Endothelial cell (in vitro differentiated cells): ENCODE measurements around the gene CPNE9. TPM values are rescaled to one million over a fixed set of nuclear protein-coding genes. Genes with fewer than 3 reads are reported as not detected.

ENCODE experiments used
- DNase-seq: peaks from one replicate; pipeline ENCODE4 v3.0.0; 2021; ENCODE audit warnings: low spot score
- H3K27ac Mint-ChIP-seq: one replicate; pipeline ENCODE4 v1.8.0; 2021; ENCODE audit warnings: mixed read lengths, inconsistent platforms; ENCODE audit not compliant: unreplicated experiment
- H3K27me3 Mint-ChIP-seq: one replicate; pipeline ENCODE4 v1.8.0; 2021; ENCODE audit warnings: mild to moderate bottlenecking, moderate library complexity, mixed read lengths, inconsistent platforms; ENCODE audit not compliant: unreplicated experiment
- H3K36me3 Mint-ChIP-seq: one replicate; pipeline ENCODE4 v1.8.0; 2021; ENCODE audit warnings: mild to moderate bottlenecking, low read depth, mixed read lengths, inconsistent platforms; ENCODE audit not compliant: unreplicated experiment
- H3K4me1 Mint-ChIP-seq: one replicate; pipeline ENCODE4 v1.8.0; 2021; ENCODE audit warnings: mild to moderate bottlenecking, mixed read lengths, inconsistent platforms; ENCODE audit not compliant: unreplicated experiment
- H3K4me3 Mint-ChIP-seq: one replicate; pipeline ENCODE4 v1.8.0; 2021; ENCODE audit warnings: mild to moderate bottlenecking, mixed read lengths, inconsistent platforms; ENCODE audit not compliant: unreplicated experiment
- H3K9me3 Mint-ChIP-seq: one replicate; pipeline ENCODE4 v1.8.0; 2021; ENCODE audit warnings: mixed read lengths, inconsistent platforms; ENCODE audit not compliant: unreplicated experiment
- CTCF ChIP-seq: fragments of 200-600 bp; sonication (generic); IDR thresholded peaks from one replicate; pipeline ENCODE4 v1.5.0; 2021; ENCODE audit warnings: antibody characterized with exemption; ENCODE audit not compliant: unreplicated experiment
- total RNA-seq: library from RNA; stranded (reverse); fragmentation: NEBNext Ultra II Directional; extraction: Animal tissue kit (Norgen Biotek cat#: 25700); gene quantifications from one replicate; pipeline ENCODE4 v1.2.1, GENCODE V29; 2021; ENCODE audit not compliant: unreplicated experiment

CPNE9 gene
- total RNA-seq, 1 donor from 2014 or later = 0.31 TPM

- no peak for DNase-seq
- TF ChIP-seq CTCF = no peak
- Mint-ChIP-seq H3K36me3 (peaks cover 39% of the 10 kb centered on the region), H3K27me3 (peaks cover 17% of the 10 kb centered on the region), H3K4me1 (peaks cover 25% of the 10 kb centered on the region), H3K9me3 (no peaks in the 10 kb centered on the region), H3K4me3 (peak overlapping the region; percentile 98), H3K27ac (peak overlapping the region; percentile 42)
These were observed 45.6 kb downstream of the CPNE9 start for GRCh38 chr3:9749296-9749644.

- DNase-seq = peak; percentile 90
- Mint-ChIP-seq H3K27ac (peak within 1 kb of the TSS; percentile 95), H3K27me3 (peaks cover 19% of the 10 kb centered on the region), H3K4me1 (peaks cover 31% of the 10 kb centered on the region), H3K4me3 (peak within 1 kb of the TSS; percentile 98), H3K36me3 (peaks cover 34% of the 10 kb centered on the region), H3K9me3 (no peaks in the 10 kb centered on the region)
- no peak for TF ChIP-seq CTCF
These were observed 46.3 kb downstream of the CPNE9 start, which contains the start of gene OGG1 for GRCh38 chr3:9749645-9750555. OGG1 (plus strand) TSS chr3:9749952; CDS start chr3:9750287, 335 bp downstream.

- DNase-seq = no peak
- H3K9me3 Mint-ChIP-seq = no peaks in the 10 kb centered on the region
- no peak overlapping the region for H3K27ac Mint-ChIP-seq
- H3K36me3 Mint-ChIP-seq = peaks cover 31% of the 10 kb centered on the region
- peaks cover 32% of the 10 kb centered on the region for H3K4me1 Mint-ChIP-seq
- H3K27me3 Mint-ChIP-seq = peaks cover 19% of the 10 kb centered on the region
- H3K4me3 Mint-ChIP-seq = peak overlapping the region; percentile 98
- no peak for TF ChIP-seq CTCF
These were observed 47.2 kb downstream of the CPNE9 start for GRCh38 chr3:9750556-9751411.

- peak overlapping the region; percentile 84 for H3K4me3 Mint-ChIP-seq
- no peak for DNase-seq
These were observed 51.0 kb downstream of the CPNE9 start for GRCh38 chr3:9754678-9755077.

More at GRCh38 chr3:9754678-9755077, 51.0 kb downstream of the CPNE9 start:
- no peak for TF ChIP-seq CTCF
- H3K9me3 Mint-ChIP-seq = no peaks in the 10 kb centered on the region
- H3K36me3 Mint-ChIP-seq = peaks cover 32% of the 10 kb centered on the region
- H3K27me3 Mint-ChIP-seq = peaks cover 13% of the 10 kb centered on the region
- H3K27ac Mint-ChIP-seq = peak overlapping the region; percentile 48
- H3K4me1 Mint-ChIP-seq = peaks cover 22% of the 10 kb centered on the region
